ENCODE results near the gene DGKE.

The DGKE gene

GRCh38 chr17:56892333-56892732 lies 58.4 kb downstream of the DGKE start:
- no peak for DNase-seq

GRCh38 chr17:56893503-56893902 lies 59.6 kb downstream of the DGKE start:
- DNase-seq = no peak

- no peak for DNase-seq
Observed at GRCh38 chr17:56894859-56895455, 61.0 kb downstream of the DGKE start.

GRCh38 chr17:56896217-56896967 lies 62.4 kb downstream of the DGKE start:
- no peak for DNase-seq

- DNase-seq = peak; percentile 8
Observed at GRCh38 chr17:56896968-56897359, 63.0 kb downstream of the DGKE start.

GRCh38 chr17:56897646-56898424 lies 63.9 kb downstream of the DGKE start:
- no peak for DNase-seq

GRCh38 chr17:56898874-56899273 lies 64.9 kb downstream of the DGKE start:
- DNase-seq = no peak

- DNase-seq = no peak
Observed at GRCh38 chr17:56899403-56899802, 65.5 kb downstream of the DGKE start.

- DNase-seq = no peak
Observed at GRCh38 chr17:56902348-56902747, 68.4 kb downstream of the DGKE start.

GRCh38 chr17:56903560-56903959 lies 69.6 kb downstream of the DGKE start:
- DNase-seq = no peak

- no peak for DNase-seq
Observed at GRCh38 chr17:56908001-56908542, 74.1 kb downstream of the DGKE start.

- DNase-seq = no peak
Observed at GRCh38 chr17:56909742-56910508, 76.0 kb downstream of the DGKE start.

GRCh38 chr17:56910509-56911235 lies 76.7 kb downstream of the DGKE start:
- peak; percentile 11 for DNase-seq

- no peak for DNase-seq
Observed at GRCh38 chr17:56912105-56912999, 78.4 kb downstream of the DGKE start.

GRCh38 chr17:56913000-56913311 lies 79.0 kb downstream of the DGKE start:
- DNase-seq = no peak

GRCh38 chr17:56913353-56913866 lies 79.5 kb downstream of the DGKE start:
- peak; percentile 85 for DNase-seq

GRCh38 chr17:56913867-56914580 lies 80.1 kb downstream of the DGKE start, which contains the start of gene TRIM25:
Gene TRIM25 (minus strand): TSS chr17:56914049. CDS start chr17:56913988, 61 bp downstream.
- DNase-seq = peak; percentile 96

GRCh38 chr17:56914581-56915273 lies 80.8 kb downstream of the DGKE start:
- peak; percentile 57 for DNase-seq

- DNase-seq = no peak
Observed at GRCh38 chr17:56917559-56918296, 83.8 kb downstream of the DGKE start.

Measured in NCI-H69 (cell line).